Measurements from ENCODE around the gene MROH2A. TPM values are rescaled to one million over a fixed set of nuclear protein-coding genes. Genes with fewer than 3 reads are reported as not detected.

Gene MROH2A
- total RNA-seq, 3 donors from 2014 or later (not counting 1 experiment from before 2014, with no cell fraction given), result not detected

DNA sequence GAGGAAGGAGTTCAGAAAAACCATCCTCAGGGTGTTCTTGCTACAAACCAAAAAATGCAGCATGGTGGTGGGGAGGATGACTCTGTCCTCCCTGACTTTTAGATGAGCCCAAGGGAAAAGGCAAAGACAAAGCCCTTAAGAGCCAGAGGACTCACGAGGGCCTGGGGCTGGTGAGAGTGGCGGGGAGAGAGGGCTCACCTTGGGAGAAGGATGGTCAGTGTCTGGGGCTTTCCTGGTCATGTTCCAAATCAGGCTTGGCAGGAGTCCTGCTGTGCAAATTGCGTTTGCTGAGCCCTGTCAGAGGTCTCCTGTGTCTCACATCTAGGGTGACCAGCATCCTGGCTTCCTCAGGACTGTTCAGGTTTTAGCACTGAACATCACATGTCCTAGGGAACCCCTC lies 13.4 kb upstream of the MROH2A start:
- Histone ChIP-seq H3K4me1 (ENCODE audit: control insufficient read depth, insufficient read depth, low read length) (no peaks in the 10 kb centered on the region), H3K27ac (ENCODE audit: low read length) (no peak overlapping the region), H3K36me3 (ENCODE audit: control insufficient read depth, insufficient read depth, low read length) (no peaks in the 10 kb centered on the region), H3K4me3 (ENCODE audit: low read length) (no peak overlapping the region), H3K27me3 (ENCODE audit: control insufficient read depth, insufficient read depth, low read length) (peaks cover 4% of the 10 kb centered on the region), H3K9me3 (ENCODE audit: control insufficient read depth, insufficient read depth, low read length) (no peaks in the 10 kb centered on the region)
- 72% methylated on average over 3 of the region's 3 CpGs for WGBS (ENCODE audit: insufficient coverage)
- H3K4me1 Mint-ChIP-seq, result no peaks in the 10 kb centered on the region
- intact Hi-C loops (cut with micrococcal nuclease), result no loop called here
- DNase-seq (no peak), ATAC-seq (no peak)
- TF ChIP-seq, protein P1, sequence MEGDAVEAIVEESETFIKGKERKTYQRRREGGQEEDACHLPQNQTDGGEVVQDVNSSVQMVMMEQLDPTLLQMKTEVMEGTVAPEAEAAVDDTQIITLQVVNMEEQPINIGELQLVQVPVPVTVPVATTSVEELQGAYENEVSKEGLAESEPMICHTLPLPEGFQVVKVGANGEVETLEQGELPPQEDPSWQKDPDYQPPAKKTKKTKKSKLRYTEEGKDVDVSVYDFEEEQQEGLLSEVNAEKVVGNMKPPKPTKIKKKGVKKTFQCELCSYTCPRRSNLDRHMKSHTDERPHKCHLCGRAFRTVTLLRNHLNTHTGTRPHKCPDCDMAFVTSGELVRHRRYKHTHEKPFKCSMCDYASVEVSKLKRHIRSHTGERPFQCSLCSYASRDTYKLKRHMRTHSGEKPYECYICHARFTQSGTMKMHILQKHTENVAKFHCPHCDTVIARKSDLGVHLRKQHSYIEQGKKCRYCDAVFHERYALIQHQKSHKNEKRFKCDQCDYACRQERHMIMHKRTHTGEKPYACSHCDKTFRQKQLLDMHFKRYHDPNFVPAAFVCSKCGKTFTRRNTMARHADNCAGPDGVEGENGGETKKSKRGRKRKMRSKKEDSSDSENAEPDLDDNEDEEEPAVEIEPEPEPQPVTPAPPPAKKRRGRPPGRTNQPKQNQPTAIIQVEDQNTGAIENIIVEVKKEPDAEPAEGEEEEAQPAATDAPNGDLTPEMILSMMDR (IDR thresholded peaks at IDR 0.05), result no peak
- H3K27ac Mint-ChIP-seq, result no peak overlapping the region
- no peaks in the 10 kb centered on the region for H3K36me3 Mint-ChIP-seq
- H3K27me3 Mint-ChIP-seq (ENCODE audit: low read depth in 2 of 2), result peaks cover 28 to 36% of the 10 kb centered on the region in 2 donors
- H3K4me3 Mint-ChIP-seq, result no peak overlapping the region
- no peaks in the 10 kb centered on the region for H3K9me3 Mint-ChIP-seq

DNA sequence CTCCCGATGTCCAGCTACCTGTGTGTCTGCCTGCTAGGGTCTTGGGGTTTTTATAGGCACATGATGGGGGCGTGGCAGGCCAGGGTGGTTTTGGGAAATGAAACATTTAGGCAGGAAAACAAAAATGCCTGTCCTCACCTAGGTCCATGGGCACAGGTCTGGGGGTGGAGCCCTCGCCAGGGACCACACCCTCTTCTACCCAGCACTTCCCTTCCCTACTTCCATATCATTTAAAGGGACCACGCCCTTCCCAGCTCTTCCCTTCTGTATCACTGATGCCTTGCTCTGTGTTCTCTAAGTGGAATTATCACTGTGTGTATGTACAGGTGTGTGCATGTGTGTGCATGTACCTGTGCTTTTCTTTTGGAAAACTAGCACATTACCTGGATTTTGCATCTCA lies 11.7 kb upstream of the MROH2A start:
- Mint-ChIP-seq H3K4me3 (no peak overlapping the region), H3K27ac (no peak overlapping the region), H3K9me3 (no peaks in the 10 kb centered on the region), H3K36me3 (no peaks in the 10 kb centered on the region), H3K4me1 (no peaks in the 10 kb centered on the region), H3K27me3 (ENCODE audit: low read depth in 2 of 2) (peaks cover 28 to 45% of the 10 kb centered on the region in 2 donors)
- H3K4me1 ChIP-seq (ENCODE audit: control insufficient read depth, insufficient read depth, low read length), result no peaks in the 10 kb centered on the region
- intact Hi-C loops (cut with micrococcal nuclease), result no loop called here
- no peaks in the 10 kb centered on the region for H3K36me3 ChIP-seq (ENCODE audit: control insufficient read depth, insufficient read depth, low read length)
- H3K9me3 ChIP-seq (ENCODE audit: control insufficient read depth, insufficient read depth, low read length), result no peaks in the 10 kb centered on the region
- DNase-seq, result no peak
- peaks cover 4% of the 10 kb centered on the region for H3K27me3 ChIP-seq (ENCODE audit: control insufficient read depth, insufficient read depth, low read length)
- 76% methylated on average over 3 of the region's 4 CpGs for WGBS (ENCODE audit: insufficient coverage)
- TF ChIP-seq, protein P1 (IDR thresholded peaks at IDR 0.05), result no peak
- no peak overlapping the region for H3K4me3 ChIP-seq (ENCODE audit: low read length)
- no peak for ATAC-seq
- H3K27ac ChIP-seq (ENCODE audit: low read length), result no peak overlapping the region

DNA sequence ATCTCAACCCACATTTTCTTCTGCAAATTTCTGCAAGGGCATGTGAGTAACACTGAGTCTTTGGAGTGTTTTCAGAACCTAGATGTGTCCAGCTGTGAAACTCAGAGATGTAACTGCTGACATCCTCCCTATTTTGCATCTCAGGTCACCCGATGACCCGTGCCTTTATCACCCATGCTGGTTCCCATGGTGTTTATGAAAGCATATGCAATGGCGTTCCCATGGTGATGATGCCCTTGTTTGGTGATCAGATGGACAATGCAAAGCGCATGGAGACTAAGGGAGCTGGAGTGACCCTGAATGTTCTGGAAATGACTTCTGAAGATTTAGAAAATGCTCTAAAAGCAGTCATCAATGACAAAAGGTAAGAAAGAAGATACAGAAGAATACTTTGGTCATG lies 10.1 kb upstream of the MROH2A start:
- no peak for DNase-seq
- Histone ChIP-seq H3K9me3 (ENCODE audit: control insufficient read depth, insufficient read depth, low read length) (no peaks in the 10 kb centered on the region), H3K27me3 (ENCODE audit: control insufficient read depth, insufficient read depth, low read length) (peaks cover 4% of the 10 kb centered on the region), H3K4me3 (ENCODE audit: low read length) (no peak overlapping the region), H3K36me3 (ENCODE audit: control insufficient read depth, insufficient read depth, low read length) (no peaks in the 10 kb centered on the region), H3K4me1 (ENCODE audit: control insufficient read depth, insufficient read depth, low read length) (no peaks in the 10 kb centered on the region), H3K27ac (ENCODE audit: low read length) (no peak overlapping the region)
- no peak overlapping the region for H3K4me3 Mint-ChIP-seq
- no peak for ATAC-seq
- TF ChIP-seq, protein P1 (IDR thresholded peaks at IDR 0.05), result no peak
- no peaks in the 10 kb centered on the region for H3K9me3 Mint-ChIP-seq
- H3K36me3 Mint-ChIP-seq, result no peaks in the 10 kb centered on the region
- no peaks in the 10 kb centered on the region for H3K4me1 Mint-ChIP-seq
- H3K27me3 Mint-ChIP-seq (ENCODE audit: low read depth in 2 of 2), result peaks cover 28 to 50% of the 10 kb centered on the region in 2 donors
- H3K27ac Mint-ChIP-seq, result no peak overlapping the region
- intact Hi-C loops (cut with micrococcal nuclease), result no loop called here
- 83% methylated on average over 4 of the region's 4 CpGs for WGBS (ENCODE audit: insufficient coverage)

DNA sequence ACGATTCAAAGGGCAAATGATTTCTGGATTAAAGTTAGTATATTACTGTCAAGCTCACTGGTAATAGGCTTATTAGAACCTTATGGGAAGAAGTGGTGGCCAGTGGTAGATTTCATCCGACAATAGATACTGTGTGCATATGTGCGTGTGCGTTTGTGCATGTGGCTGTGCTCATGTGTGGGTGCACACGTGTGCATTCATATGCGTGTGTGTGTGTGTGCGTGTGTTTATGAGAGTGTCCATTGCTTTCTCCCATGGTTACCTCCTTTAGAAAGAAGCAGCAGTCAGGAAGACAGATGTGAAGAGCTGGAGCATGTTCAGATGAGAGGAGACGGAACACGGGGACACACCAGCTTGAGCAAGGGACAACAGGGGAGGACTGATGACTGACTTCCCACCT lies 8.9 kb upstream of the MROH2A start:
- TF ChIP-seq, protein P1 (IDR thresholded peaks at IDR 0.05), result no peak
- no peak for ATAC-seq
- Histone ChIP-seq H3K4me1 (ENCODE audit: control insufficient read depth, insufficient read depth, low read length) (no peaks in the 10 kb centered on the region), H3K36me3 (ENCODE audit: control insufficient read depth, insufficient read depth, low read length) (no peaks in the 10 kb centered on the region), H3K4me3 (ENCODE audit: low read length) (no peak overlapping the region), H3K27ac (ENCODE audit: low read length) (no peak overlapping the region), H3K9me3 (ENCODE audit: control insufficient read depth, insufficient read depth, low read length) (no peaks in the 10 kb centered on the region), H3K27me3 (ENCODE audit: control insufficient read depth, insufficient read depth, low read length) (peaks cover 4% of the 10 kb centered on the region)
- 94% methylated on average over 9 of the region's 9 CpGs for WGBS (ENCODE audit: insufficient coverage)
- intact Hi-C loops (cut with micrococcal nuclease), result no loop called here
- Mint-ChIP-seq H3K4me1 (no peaks in the 10 kb centered on the region), H3K36me3 (no peaks in the 10 kb centered on the region), H3K9me3 (no peaks in the 10 kb centered on the region), H3K4me3 (no peak overlapping the region), H3K27ac (no peak overlapping the region), H3K27me3 (ENCODE audit: low read depth in 2 of 2) (peaks cover 20 to 38% of the 10 kb centered on the region in 2 donors)
- DNase-seq, result no peak
